Measurements from ENCODE around the gene CRYBG2.

GRCh38 chr1:26302733-26303405 is 51.1 kb downstream of the CRYBG2 start:
- no peak for TF ChIP-seq CTCF (CRISPR knock-in tag; IDR thresholded peaks at IDR 0.05)
- TF ChIP-seq ZNF607 (CRISPR knock-in tag; IDR thresholded peaks at IDR 0.05; ENCODE audit: borderline replicate concordance): no peak
- no peak for TF ChIP-seq SNAPC4 (CRISPR knock-in tag; IDR thresholded peaks at IDR 0.05)
- TF ChIP-seq, protein P1, sequence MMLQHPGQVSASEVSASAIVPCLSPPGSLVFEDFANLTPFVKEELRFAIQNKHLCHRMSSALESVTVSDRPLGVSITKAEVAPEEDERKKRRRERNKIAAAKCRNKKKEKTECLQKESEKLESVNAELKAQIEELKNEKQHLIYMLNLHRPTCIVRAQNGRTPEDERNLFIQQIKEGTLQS (CRISPR knock-in tag; IDR thresholded peaks at IDR 0.05): no peak
- TF ChIP-seq NR2F1 (CRISPR knock-in tag; IDR thresholded peaks at IDR 0.05): no peak
- TF ChIP-seq ZNF350 (CRISPR knock-in tag; IDR thresholded peaks at IDR 0.05; ENCODE audit: borderline replicate concordance, low read depth): no peak
- TF ChIP-seq TAF1 (CRISPR knock-in tag; IDR thresholded peaks at IDR 0.05): no peak
- no peak for TF ChIP-seq MAF1 (CRISPR knock-in tag; IDR thresholded peaks at IDR 0.05; ENCODE audit: borderline replicate concordance)
- TF ChIP-seq MAFK (conservative IDR thresholded peaks at IDR 0.05 in 1 of 2, IDR thresholded peaks at IDR 0.05 in 1 of 2; ENCODE audit: low read length in 2 of 2): no peak
